Liver (tissue), 9 donors: ENCODE data around the gene ZSCAN5A. TPM values are rescaled to one million over a fixed set of nuclear protein-coding genes. Genes with fewer than 3 reads are reported as not detected.
"Not testable (repeated sequence)": the region's sequence is repeated elsewhere in the genome, so short reads cannot be mapped to it uniquely, and the experiment has no call there.

Source experiments
- DNase-seq: peaks from one replicate; pipeline ENCODE4 v3.0.0-alpha.2; 2017; ENCODE audit warnings: low spot score
- H3K27ac ChIP-seq, 2 donors: one replicate each; pipeline ENCODE4 v1.7.0; 2013; ENCODE audit warnings: inconsistent platforms in 2 of 2, low read length in 2 of 2, control low read depth in 1 of 2, low read depth in 1 of 2, mild to moderate bottlenecking in 1 of 2
- H3K27me3 ChIP-seq, 4 donors: one replicate each; pipeline versions ENCODE4 v1.6.1 to v1.7.0; 2013; ENCODE audit warnings: low read length in 3 of 4, inconsistent platforms in 1 of 4, mild to moderate bottlenecking in 1 of 4, moderate library complexity in 1 of 4; ENCODE audit not compliant: control insufficient read depth in 4 of 4, insufficient read depth in 4 of 4
- H3K36me3 ChIP-seq, 4 donors: one replicate each; pipeline versions ENCODE4 v1.6.1 to v1.7.0; 2013; ENCODE audit warnings: low read length in 3 of 4, mild to moderate bottlenecking in 3 of 4, low read depth in 1 of 4, moderate library complexity in 1 of 4; ENCODE audit not compliant: control insufficient read depth in 4 of 4, insufficient read depth in 3 of 4
- H3K4me1 ChIP-seq, 4 donors: one replicate each; pipeline versions ENCODE4 v1.6.1 to v1.7.0; 2013; ENCODE audit warnings: low read length in 3 of 4, mild to moderate bottlenecking in 3 of 4, moderate library complexity in 1 of 4; ENCODE audit not compliant: control insufficient read depth in 4 of 4, insufficient read depth in 4 of 4
- H3K4me3 ChIP-seq, 3 donors: one replicate each; pipeline versions ENCODE4 v1.6.1 to v1.7.0; 2013; ENCODE audit warnings: low read length in 3 of 3, control low read depth in 1 of 3, low read depth in 1 of 3, mild to moderate bottlenecking in 1 of 3
- H3K9ac ChIP-seq, 2 donors: one replicate each; pipeline ENCODE4 v1.7.0; 2013; ENCODE audit warnings: low read length in 2 of 2, mild to moderate bottlenecking in 2 of 2, moderate library complexity in 2 of 2, control low read depth in 1 of 2, low read depth in 1 of 2
- H3K9me3 ChIP-seq, 4 donors: one replicate each; pipeline versions ENCODE4 v1.6.1 to v1.7.0; 2013; ENCODE audit warnings: low read length in 3 of 4; ENCODE audit not compliant: control insufficient read depth in 4 of 4
- EGR1 ChIP-seq, 2 donors: IDR thresholded peaks; 2 replicates each; pipeline ENCODE4 v1.6.1; 2016 to 2018; ENCODE audit warnings: antibody characterized with exemption in 2 of 2, low read depth in 2 of 2
- FOXA1 ChIP-seq: IDR thresholded peaks from 2 replicates; pipeline ENCODE4 v1.6.1; 2016; ENCODE audit warnings: antibody characterized with exemption
- FOXA2 ChIP-seq: IDR thresholded peaks from 2 replicates; pipeline ENCODE4 v1.6.1; 2016; ENCODE audit warnings: antibody characterized with exemption
- GABPA ChIP-seq, 2 donors: IDR thresholded peaks in 1 of 2; conservative IDR thresholded peaks in 1 of 2; 2 replicates each; pipeline ENCODE4 v1.6.1; 2016; ENCODE audit warnings: antibody characterized with exemption in 2 of 2, mild to moderate bottlenecking in 1 of 2, moderate library complexity in 1 of 2
- HNF4A ChIP-seq, 2 donors: conservative IDR thresholded peaks; 2 replicates each; pipeline ENCODE4 v1.6.1; 2016; ENCODE audit warnings: antibody characterized with exemption in 2 of 2, mild to moderate bottlenecking in 2 of 2
- JUND ChIP-seq, 2 donors: IDR thresholded peaks; 2 replicates each; pipeline ENCODE4 v1.6.1; 2016; ENCODE audit warnings: antibody characterized with exemption in 2 of 2
- NR2F2 ChIP-seq: IDR thresholded peaks from 2 replicates; pipeline ENCODE4 v1.6.1; 2016; ENCODE audit warnings: antibody characterized with exemption
- RAD21 ChIP-seq, 2 donors: IDR thresholded peaks; 2 replicates each; pipeline ENCODE4 v1.6.1; 2016; ENCODE audit warnings: antibody characterized with exemption in 2 of 2, mild to moderate bottlenecking in 2 of 2
- YY1 ChIP-seq: IDR thresholded peaks from 2 replicates; pipeline ENCODE4 v1.6.1; 2016; ENCODE audit warnings: antibody characterized with exemption, mild to moderate bottlenecking
- WGBS: extraction: QIAGEN DNeasy Blood & Tissue Kit; methylation state at CpG from one replicate; pipeline ENCODE4 v1.1.7; 2013; 5-methylcytosine and 5-hydroxymethylcytosine counted together
- polyA plus RNA-seq, 2 donors: library from polyadenylated mRNA; stranded (reverse) in 1 of 2; unstranded in 1 of 2; fragments of 200-250 nt in 1 of 2; fragments of >200 nt in 1 of 2; fragmentation: Nextera tagmentation in 1 of 2; extraction: Ambion mirVana in 1 of 2; gene quantifications; one replicate each; pipeline versions ENCODE4 v1.2.1 to v1.2.3, GENCODE V29; 2013 to 2015
- total RNA-seq, 2 donors: library from RNA; depleted of rRNA; stranded (reverse); fragments of >200 nt; gene quantifications; one replicate each; pipeline ENCODE4 v1.2.3, GENCODE V29; 2014
- TF ChIP-seq, protein P1 (sequence below): fragments of 150-350 bp; IDR thresholded peaks from 2 replicates; pipeline ENCODE4 v1.5.1; 2017; ENCODE audit warnings: improper control_type of control experiment, low read depth, low read length; ENCODE audit not compliant: missing input control
- TF ChIP-seq, protein P2 (sequence below): IDR thresholded peaks from 2 replicates; pipeline ENCODE4 v1.6.1; 2016; ENCODE audit warnings: antibody characterized with exemption
- donor health status: healthy.
- donor health status: healthy.
- donor health status: healthy.
- donor health status: healthy.
- donor health status: healthy.

The ZSCAN5A gene
- total and polyA plus RNA-seq, 4 donors, result 2.2 to 9.6 (median 5.0) TPM

DNA sequence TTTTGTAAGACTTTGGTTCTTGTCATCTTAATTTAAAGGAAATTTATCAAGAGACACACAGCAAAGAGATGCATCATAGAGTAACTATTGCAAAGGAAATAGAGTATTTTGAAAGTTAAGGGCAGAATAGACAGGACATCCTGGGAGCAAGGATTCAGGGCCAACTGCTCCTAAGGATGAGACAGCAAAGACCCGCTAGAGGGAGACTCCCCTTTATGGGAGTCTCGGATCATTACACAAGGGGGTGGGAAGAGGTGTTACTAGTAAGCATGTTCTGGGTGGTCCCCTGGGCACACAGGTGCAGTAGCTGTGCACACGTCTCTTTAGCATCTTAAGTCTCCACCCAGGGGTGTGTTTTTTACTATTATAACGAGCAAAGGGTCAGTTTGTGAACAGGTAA lies 102.9 kb downstream of the ZSCAN5A start:
- TF ChIP-seq, protein P1, sequence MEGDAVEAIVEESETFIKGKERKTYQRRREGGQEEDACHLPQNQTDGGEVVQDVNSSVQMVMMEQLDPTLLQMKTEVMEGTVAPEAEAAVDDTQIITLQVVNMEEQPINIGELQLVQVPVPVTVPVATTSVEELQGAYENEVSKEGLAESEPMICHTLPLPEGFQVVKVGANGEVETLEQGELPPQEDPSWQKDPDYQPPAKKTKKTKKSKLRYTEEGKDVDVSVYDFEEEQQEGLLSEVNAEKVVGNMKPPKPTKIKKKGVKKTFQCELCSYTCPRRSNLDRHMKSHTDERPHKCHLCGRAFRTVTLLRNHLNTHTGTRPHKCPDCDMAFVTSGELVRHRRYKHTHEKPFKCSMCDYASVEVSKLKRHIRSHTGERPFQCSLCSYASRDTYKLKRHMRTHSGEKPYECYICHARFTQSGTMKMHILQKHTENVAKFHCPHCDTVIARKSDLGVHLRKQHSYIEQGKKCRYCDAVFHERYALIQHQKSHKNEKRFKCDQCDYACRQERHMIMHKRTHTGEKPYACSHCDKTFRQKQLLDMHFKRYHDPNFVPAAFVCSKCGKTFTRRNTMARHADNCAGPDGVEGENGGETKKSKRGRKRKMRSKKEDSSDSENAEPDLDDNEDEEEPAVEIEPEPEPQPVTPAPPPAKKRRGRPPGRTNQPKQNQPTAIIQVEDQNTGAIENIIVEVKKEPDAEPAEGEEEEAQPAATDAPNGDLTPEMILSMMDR, result no peak
- TF ChIP-seq JUND (IDR thresholded peaks at IDR 0.05) (no peak), FOXA2 (no peak), GABPA (IDR thresholded peaks at IDR 0.05 in 1 of 2, conservative IDR thresholded peaks at IDR 0.05 in 1 of 2) (no peak), YY1 (no peak), NR2F2 (no peak), FOXA1 (no peak), HNF4A (conservative IDR thresholded peaks at IDR 0.05) (no peak)
- Histone ChIP-seq H3K4me3 (no peak overlapping the region), H3K36me3 (no peaks in the 10 kb centered on the region), H3K9me3 (no peaks in the 10 kb centered on the region), H3K4me1 (peaks cover 0 to under 1% (median 0%) of the 10 kb centered on the region in 4 donors), H3K9ac (no peak overlapping the region), H3K27me3 (no peaks in the 10 kb centered on the region), H3K27ac (no peak overlapping the region)
- no peak for DNase-seq
- WGBS, result 65% methylated on average over 4 of the region's 4 CpGs

- not testable (repeated sequence) for H3K9me3 ChIP-seq, H3K9ac ChIP-seq, H3K27ac ChIP-seq, H3K4me1 ChIP-seq, H3K36me3 ChIP-seq, H3K27me3 ChIP-seq, DNase-seq, H3K4me3 ChIP-seq
- 88% methylated on average over 9 of the region's 9 CpGs for WGBS
These were observed 104.6 kb downstream of the ZSCAN5A start for GRCh38 chr19:56210036-56210435.

DNA sequence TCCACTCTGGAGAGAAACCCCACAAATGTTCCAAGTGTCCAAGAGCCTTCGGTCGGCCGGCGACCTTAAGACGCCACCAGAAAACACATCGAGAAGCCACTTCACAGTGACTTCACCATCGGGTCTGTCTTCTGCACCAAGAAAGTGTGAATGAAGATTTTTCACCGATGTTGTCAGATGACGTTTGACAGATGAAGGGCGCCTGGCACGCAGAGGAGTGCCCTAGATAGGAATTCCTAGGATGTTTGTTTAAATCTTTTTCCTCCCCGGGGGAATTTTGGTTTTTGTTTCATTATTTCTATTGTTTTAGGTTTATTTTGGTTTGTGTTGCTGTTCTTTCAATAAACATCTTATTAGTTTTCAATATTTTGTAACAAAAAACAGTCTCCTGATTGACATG lies 105.5 kb downstream of the ZSCAN5A start:
- 90% methylated on average over 12 of the region's 12 CpGs for WGBS
- Histone ChIP-seq H3K4me3 (no peak overlapping the region), H3K9me3 (no peaks in the 10 kb centered on the region), H3K27me3 (no peaks in the 10 kb centered on the region), H3K36me3 (no peaks in the 10 kb centered on the region), H3K9ac (no peak overlapping the region), H3K4me1 (no peaks in the 10 kb centered on the region), H3K27ac (no peak overlapping the region)
- DNase-seq, result no peak
- TF ChIP-seq NR2F2, result no peak
- TF ChIP-seq GABPA (IDR thresholded peaks at IDR 0.05 in 1 of 2, conservative IDR thresholded peaks at IDR 0.05 in 1 of 2), result no peak
- no peak for TF ChIP-seq RAD21 (IDR thresholded peaks at IDR 0.05)
- TF ChIP-seq, protein P2, sequence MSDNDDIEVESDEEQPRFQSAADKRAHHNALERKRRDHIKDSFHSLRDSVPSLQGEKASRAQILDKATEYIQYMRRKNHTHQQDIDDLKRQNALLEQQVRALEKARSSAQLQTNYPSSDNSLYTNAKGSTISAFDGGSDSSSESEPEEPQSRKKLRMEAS, result no peak
- no peak for TF ChIP-seq EGR1 (IDR thresholded peaks at IDR 0.05; ENCODE audit: low read depth in 2 of 2)
- no peak for TF ChIP-seq FOXA2

- 76% methylated on average over 5 of the region's 5 CpGs for WGBS
- H3K4me1 ChIP-seq, H3K27ac ChIP-seq, H3K9ac ChIP-seq, H3K36me3 ChIP-seq, H3K4me3 ChIP-seq, H3K9me3 ChIP-seq, H3K27me3 ChIP-seq, DNase-seq: not testable (repeated sequence)
These were observed 107.1 kb downstream of the ZSCAN5A start for GRCh38 chr19:56207581-56207980.
